ENCODE results near the gene OSBPL8. TPM values are rescaled to one million over a fixed set of nuclear protein-coding genes. Genes with fewer than 3 reads are reported as not detected.
A peak's percentile ranks its signal among the peaks of the same experiment; 100 is the strongest.

The OSBPL8 gene
- total and polyA plus RNA-seq, 9 of the 15 experiments (the other 6 are each of a cell fraction or from before 2014, with no cell fraction given), result 17.4 to 82.7 (median 42.8) TPM

DNA sequence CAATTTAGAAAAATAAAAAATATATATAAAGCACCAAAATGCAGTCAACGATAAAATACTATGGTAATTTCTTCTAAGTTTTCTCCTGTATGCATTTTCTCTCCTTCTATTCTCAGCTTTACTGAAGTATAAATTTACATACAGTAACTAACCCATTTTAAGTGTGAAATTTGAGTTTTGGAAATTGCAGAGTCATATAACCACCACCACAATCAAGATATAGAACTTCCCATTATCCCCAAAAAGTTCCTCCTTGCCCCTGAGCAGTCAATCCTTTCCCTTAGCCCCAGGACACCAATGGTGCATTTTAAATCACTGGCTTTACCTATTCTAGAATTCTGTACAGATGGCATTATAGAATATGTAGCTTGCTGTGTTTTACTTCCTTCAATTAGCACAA is 180.3 kb downstream of the OSBPL8 start (continued):
- TF ChIP-seq, protein P1, sequence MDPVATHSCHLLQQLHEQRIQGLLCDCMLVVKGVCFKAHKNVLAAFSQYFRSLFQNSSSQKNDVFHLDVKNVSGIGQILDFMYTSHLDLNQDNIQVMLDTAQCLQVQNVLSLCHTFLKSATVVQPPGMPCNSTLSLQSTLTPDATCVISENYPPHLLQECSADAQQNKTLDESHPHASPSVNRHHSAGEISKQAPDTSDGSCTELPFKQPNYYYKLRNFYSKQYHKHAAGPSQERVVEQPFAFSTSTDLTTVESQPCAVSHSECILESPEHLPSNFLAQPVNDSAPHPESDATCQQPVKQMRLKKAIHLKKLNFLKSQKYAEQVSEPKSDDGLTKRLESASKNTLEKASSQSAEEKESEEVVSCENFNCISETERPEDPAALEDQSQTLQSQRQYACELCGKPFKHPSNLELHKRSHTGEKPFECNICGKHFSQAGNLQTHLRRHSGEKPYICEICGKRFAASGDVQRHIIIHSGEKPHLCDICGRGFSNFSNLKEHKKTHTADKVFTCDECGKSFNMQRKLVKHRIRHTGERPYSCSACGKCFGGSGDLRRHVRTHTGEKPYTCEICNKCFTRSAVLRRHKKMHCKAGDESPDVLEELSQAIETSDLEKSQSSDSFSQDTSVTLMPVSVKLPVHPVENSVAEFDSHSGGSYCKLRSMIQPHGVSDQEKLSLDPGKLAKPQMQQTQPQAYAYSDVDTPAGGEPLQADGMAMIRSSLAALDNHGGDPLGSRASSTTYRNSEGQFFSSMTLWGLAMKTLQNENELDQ (CRISPR knock-in tag; IDR thresholded peaks at IDR 0.05; ENCODE audit: borderline replicate concordance), result no peak
- TF ChIP-seq ZNF780A (CRISPR knock-in tag; IDR thresholded peaks at IDR 0.05) (no peak), ZNF143 (CRISPR knock-in tag; IDR thresholded peaks at IDR 0.05) (no peak), ZNF75A (CRISPR knock-in tag; IDR thresholded peaks at IDR 0.05) (no peak), KHSRP (IDR thresholded peaks at IDR 0.05) (no peak), ZNF445 (CRISPR knock-in tag; IDR thresholded peaks at IDR 0.05; ENCODE audit: low read depth) (no peak), BRF2 (IDR thresholded peaks at IDR 0.05; ENCODE audit: borderline replicate concordance, insufficient read depth, insufficient read length) (no peak), ZNF584 (CRISPR knock-in tag; IDR thresholded peaks at IDR 0.05; ENCODE audit: low read depth) (no peak), C11orf30 (IDR thresholded peaks at IDR 0.05; ENCODE audit: low read depth) (peak; percentile 68; the same call in 1 of the 2 replicates), SRSF3 (IDR thresholded peaks at IDR 0.05; ENCODE audit: insufficient read depth, low read length) (no peak), RBBP5 (IDR thresholded peaks at IDR 0.05; ENCODE audit: borderline replicate concordance, insufficient read depth, low read length, poor library complexity, severe bottlenecking) (no peak), SMC3 (conservative IDR thresholded peaks at IDR 0.05; ENCODE audit: insufficient read depth, low read depth, low read length) (no peak), NFE2 (IDR thresholded peaks at IDR 0.05; ENCODE audit: low read depth) (peak; percentile 88), HOMEZ (CRISPR knock-in tag; IDR thresholded peaks at IDR 0.05) (no peak), DDX20 (tag; IDR thresholded peaks at IDR 0.05; ENCODE audit: low read depth) (no peak)
